NCI-H187 (cell line): ENCODE results near the gene MAST4.
A peak's percentile ranks its signal among the peaks of the same experiment; 100 is the strongest.

ENCODE experiments used
- DNase-seq, 2 experiments: peaks; one replicate each; lab custom pipeline; 2025; lab: John Stamatoyannopoulos, UW

Gene MAST4

DNA sequence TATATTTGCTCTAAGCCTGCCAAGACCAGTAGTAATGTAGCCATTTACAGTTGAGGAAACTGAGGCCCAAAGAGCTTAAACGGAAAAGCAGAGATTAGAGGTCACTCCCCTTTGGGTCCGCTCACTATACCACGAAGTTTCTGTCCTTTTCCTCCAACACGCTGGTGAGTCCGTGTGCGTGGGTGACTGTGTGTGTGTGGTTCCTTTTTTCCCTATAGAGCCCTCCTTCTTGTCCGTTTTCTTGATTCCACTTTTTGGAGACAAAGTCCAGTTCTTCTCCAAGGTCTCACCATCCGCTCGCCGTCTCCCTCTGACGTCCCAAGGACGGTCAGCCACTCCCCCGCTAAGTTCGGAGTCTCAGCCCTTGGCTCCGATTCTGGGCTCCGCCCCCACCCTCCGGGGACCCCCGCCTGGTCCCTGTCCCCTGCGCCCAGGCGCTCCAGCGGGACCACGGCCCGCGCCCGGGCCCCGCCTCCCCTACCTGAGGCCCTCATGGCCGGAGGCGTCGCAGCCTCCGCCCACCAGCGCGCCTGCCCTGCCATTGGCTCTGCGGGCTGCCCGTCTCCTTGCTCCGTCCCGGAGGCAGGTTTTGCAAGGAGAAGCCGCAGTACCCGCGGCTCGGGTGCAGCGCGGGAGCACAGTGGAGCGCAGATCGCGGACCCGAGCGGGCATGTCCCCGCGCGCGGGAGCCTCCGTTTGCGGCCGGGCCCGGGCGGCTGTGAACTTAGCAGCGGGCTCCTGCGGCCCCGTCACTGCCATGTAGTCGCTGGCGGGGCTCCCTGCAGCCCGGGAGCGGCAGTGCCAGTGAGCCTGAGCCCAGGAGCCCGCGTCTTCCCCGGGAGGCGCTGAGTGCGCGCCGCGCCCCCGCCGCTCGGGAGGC, at the start of gene MAST4:
Gene MAST4 (plus strand): TSS at position 638 of the 880 bp plus-strand sequence. CDS start 263 bp downstream, outside the sequence.
- DNase-seq = peak; percentile 78 to 79

DNA sequence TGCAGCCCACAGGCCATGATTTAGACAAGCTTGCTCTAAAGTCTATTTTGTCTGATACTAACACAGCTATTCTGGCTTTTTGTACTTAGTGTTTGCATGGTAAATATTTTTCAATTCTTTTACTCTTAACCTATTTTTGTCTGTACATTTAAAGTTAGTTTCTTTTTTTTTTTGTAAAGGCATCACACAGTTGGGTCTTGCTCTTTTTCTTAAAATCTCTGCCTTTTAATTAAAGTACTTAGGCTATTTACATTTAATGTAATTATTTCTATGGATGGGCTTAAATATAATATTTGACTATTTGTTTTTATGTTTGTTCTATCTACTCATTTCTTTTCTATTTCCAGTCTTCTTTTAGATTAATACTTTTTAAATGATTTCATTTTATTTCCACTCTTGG, 49.7 kb upstream of the MAST4 start:
- no peak for DNase-seq

DNA sequence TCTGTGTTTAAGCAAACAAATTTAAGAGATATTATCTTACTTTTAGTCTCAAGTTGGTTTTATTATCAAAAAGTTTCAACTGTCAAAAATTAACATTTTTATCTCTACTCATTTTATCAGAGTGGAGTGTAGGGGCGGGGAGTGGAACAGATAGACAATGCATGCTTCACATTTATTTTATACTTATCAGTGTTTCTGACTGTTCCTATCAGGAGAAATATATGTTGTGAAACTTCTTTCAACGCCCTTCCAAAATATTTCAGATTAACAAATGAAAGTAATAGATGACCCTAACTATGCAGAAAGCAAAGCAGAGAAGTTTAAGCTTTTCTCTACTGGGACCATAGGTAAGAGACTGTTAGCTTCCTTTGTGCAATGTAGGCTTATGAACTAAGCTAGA, 44.9 kb upstream of the MAST4 start:
- DNase-seq = no peak

DNA sequence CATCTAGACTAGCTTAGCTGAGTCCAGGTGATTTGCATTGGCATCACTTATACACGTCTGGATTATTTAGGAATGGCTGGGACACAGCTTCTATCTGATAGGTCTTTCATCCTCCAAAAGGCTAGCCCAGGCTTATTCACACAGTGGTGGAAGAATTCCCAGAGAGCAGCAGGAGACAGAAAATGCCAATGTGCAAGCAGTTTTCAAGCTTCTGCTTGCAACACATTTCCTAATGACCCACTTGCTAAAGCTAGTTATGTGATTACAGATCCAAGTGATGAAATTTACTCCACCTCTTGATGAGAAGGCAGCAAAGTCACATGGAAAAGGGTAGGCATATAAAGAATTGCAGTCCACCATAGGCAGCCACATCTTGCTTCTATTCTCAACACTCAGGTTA, 44.2 kb upstream of the MAST4 start:
- DNase-seq = no peak

DNA sequence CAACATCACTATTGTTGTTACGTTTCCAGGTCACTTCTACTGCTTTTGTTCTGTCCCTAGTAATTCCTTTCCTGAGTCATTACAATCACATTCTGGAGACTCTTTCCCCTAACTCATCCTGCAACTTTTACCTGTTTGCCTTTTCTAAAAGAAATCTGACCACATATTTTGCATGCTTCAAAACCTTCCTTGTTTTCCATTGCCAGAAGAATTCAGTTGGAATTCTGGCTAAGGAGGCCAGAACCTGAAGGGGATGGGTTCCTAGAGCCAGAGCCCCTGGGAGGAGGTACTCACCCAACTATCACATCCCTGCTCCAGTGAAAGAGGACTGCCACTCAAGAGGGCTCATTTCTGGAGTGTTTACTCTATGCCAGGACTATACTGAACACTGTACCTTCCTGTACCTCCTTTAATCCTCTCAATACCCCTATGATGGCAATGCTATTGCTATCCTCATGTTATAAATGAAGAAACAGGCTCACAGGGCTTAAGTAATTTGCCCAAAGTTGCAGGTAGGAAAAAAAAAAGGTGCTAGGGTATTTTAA, 42.8 kb upstream of the MAST4 start:
- no peak for DNase-seq

DNA sequence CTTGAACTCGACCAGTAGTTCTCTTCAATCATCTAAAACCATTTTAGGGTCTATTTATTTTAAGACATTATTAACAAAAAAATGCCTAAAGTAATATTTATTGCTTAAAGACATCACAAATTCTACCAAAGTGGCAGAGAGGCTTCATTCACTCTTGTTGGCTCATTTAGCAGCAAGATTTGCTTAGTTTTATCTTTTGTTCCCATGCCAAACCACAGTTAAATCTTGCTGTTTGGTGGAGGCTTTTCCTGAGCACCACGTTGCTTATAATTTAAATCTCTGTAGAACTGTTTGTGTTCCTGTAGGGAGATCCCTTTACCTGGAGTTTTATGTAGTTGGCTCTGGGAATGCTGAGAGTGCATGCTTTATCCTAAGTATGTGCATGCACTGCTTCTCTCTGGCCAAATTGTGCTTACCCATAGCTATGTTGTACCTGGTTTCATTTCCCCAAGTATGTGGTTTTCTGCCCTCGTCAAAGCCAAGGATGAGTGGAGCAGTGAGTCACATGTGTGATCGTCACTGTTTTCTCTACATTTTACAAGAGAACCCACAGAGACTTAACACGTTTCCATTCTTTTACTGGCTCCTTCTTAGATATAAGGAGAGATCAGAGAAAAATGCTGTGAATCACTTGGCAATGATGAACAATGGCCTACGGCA, 42.1 kb upstream of the MAST4 start:
- DNase-seq = no peak

DNA sequence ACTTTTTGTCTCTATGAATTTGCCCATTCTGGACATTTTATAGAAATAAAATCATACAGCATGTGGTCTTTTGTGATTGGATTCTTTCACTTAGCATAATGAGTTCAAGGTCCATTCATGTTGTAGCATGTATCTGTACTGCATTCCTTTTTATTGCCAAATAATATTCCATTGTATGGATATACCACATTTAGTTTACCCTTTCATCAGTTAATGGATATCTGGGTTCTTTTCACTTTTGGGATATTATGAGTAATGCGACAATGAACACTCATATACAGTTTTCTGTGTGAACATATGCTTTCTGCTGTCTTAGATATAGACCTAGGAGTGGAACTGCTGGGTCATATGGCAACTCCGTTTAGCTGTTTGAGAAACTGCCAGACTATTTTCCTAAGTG, 41.3 kb upstream of the MAST4 start:
- no peak for DNase-seq

DNA sequence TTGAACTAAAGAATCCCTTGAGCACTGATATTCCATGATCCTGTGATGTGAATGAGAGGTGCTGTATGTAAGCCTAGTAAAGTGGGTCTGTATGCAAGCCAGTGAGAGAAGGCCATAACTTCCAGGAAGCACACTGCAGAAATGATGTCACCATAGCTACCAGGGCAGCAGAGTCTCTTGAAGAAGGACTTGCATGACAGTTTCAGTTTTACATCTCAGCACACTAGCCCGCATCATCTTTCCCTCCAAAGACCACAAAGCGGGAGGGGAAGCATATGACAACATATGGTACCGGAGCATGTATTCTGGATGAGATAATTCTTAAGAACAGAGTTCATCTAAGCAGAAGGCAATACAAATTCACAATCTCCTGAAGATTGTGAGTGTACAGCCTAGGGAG, 37.6 kb upstream of the MAST4 start:
- DNase-seq = no peak

DNA sequence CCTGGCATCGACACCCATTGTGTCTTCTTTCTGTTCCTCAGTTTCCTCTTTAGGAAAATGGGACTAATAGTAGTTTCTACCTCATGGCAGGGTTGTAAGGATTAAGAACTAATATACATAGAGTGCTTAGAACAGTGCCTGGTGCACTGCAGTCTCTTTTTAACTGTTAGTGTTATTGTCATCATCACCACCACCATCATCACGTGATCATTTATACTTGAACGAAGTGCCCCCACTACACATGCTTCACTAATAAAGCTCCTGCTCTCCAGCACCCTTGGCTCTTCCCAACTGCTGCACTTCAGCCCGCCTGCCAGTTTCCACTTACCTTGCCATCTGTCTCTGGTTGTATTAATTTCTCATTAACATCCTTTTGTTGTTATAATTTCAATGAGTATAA, 35.8 kb upstream of the MAST4 start:
- DNase-seq = no peak

DNA sequence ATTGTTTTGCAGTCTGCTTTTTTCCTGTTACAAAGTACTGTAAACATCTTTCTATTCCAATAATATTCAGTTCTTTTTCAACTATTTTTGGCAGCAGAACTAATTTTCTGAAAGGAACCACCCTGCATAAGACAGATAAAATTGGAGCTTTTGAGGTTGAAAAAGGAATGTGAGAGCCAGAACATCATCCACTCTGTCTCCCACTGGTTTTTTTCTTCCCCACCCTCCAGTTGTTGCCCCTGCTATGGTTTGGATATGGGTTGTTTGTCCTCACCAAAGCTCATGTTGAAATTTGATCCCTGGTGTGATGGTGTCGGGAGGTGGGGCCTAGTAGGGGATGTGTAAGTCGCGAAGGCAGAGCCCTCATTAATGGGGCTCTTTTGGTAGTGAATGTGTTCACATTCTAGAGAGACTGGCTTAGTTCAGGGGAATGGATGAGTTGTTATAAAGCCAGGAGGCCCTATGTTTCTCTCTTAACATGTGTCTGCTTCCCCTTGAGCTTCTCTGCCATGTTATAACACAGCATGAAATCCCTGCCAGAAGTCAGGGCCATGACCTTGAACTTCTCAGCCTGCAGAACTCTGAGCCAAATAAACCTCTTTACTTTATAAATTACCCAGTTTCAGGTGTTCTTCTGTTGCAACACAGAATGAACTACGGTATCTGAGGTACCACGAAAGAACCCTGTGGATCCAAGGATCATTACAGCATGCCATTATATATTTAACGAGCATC, 34.8 kb upstream of the MAST4 start:
- no peak for DNase-seq

DNA sequence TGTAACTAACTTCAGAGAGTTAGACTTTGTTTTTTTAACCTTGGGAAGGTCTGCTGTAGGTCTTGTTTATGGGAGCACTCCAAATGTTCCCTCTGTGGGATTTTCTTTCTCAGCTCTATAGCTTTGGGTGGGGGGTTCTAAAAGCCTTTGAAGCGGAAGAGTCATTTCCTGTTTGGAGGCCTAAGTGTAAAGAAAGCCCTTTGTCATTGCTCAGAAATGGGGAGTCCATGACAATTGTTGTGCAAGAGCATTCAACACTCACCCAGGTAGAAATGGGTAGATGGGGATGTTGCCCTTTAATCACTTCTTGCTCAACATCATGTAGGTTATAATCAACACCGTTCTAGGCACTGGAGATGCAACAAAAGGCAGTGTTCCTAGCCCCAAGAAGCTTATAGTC, 30.3 kb upstream of the MAST4 start:
- no peak for DNase-seq

DNA sequence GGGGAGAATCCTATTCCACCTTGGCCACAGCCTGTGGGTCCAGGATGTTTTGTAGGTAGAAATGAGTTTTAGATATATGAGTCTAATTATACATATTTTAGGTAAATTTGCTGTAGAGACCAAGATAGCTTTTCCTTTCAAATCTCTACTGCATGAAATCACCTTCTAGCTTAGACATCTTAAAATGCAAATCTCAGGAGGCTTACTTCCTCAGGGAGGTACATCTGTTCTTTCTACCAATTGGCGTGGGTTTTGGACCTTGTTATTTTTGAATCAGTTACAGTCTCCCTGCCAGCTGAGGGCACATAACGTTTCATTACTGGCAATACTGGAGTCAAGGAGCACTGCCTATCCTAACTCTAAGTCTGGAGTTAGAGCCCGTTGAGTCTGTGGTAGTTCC, 28.7 kb upstream of the MAST4 start:
- no peak for DNase-seq

DNA sequence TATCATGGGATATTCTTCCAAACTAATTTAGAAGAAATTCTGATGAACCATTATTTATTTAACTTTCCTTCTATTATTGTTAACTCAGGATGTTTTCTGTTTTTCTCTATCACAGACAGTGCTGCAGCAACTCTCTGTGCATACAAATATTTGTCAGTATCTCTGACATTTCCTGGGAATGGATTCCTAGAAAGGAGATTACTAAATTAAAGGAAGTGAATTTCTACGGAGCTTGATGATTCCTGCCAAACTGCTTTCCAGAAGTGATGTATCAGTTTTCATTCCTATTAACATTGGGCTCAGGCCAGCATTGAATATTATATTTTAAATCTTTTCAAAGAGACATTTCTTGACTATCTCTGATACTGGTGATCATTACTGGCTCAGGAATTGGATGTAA, 26.0 kb upstream of the MAST4 start:
- DNase-seq = no peak

DNA sequence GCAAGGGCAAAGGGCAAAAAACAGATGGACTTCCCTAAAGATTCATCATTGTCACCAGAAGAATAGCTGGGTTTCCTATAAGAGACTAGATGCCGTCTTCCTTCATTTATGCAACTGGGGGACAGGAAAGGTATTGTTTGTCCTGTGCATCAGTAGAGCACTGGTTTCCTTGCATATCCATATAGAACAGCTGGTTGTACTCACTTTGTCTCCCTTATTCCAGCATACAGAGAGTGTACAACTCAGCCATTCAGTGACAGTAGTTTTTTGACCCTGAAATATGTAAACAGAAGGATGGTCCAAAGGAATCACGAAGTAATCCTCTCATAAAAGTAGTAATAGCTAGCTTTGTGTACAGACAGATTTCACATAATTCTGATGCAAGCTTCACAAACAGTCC, 22.5 kb upstream of the MAST4 start:
- no peak for DNase-seq

DNA sequence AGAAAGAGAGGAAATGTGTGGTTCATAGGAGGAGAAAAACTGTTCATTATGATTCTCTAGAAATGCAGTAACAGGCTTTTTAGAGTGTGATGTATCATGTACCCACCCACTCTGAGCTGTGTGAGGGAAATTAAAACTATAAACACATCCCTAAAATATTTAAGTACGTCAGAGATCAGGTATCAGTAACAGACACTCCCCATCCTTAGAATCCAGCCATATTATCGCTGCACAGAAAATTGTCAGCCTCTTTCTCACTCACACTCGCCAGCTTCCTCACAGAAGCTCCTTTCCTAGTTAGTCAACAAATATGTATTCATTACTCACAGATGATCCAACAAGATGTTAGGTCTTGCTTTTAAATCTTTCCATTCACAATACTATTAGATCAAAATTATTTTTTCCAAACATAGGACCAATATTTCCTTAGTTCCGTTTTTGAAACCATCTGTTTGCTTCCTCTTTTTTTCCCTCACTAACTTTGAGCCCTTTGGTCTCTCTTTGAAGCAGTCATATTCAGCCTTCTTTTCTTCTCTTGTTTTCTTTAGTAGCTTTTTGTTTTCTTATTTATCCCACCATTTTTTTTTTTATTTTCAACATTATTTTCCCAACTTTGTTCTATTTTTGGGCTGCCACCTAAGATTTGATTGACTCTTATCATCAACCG, 13.6 kb upstream of the MAST4 start:
- no peak for DNase-seq

DNA sequence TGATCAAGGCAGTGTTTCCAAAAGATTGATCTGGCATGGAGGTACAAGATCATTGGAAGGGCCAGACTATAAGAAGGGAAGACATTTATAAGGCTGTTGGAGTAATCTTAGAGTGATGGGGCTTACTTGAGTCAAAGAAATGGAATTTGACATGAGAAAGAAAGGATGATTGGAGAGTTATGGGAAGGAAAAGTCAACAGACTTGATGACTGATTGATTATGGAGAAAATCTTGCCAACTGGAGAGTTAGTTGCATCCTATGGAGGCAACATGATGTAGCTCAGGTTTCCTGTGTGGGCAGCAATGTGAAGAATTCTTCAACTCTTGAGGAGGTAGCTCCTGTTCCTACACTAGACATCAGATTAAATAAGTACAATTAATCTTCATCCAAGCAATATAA, 10.9 kb upstream of the MAST4 start:
- DNase-seq = no peak

DNA sequence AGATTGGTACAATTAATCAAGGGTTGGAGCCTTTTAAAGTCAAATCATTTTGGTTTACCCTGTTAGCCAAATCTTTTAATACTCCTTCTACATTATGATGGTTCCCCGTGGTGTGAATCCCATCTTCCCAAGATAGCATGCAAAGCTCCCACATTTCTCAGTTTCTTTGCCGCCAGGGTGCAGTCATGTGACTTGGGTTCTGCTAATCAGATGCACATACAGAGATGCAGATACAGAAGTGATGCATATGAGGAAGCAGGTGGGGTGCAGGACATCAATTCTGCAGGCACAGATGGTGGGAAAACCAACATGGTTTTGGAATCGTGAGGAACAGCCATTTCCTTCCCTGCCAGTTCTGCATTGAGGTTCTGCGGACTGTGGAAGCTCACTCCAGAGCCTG, 8.4 kb upstream of the MAST4 start:
- DNase-seq = no peak

DNA sequence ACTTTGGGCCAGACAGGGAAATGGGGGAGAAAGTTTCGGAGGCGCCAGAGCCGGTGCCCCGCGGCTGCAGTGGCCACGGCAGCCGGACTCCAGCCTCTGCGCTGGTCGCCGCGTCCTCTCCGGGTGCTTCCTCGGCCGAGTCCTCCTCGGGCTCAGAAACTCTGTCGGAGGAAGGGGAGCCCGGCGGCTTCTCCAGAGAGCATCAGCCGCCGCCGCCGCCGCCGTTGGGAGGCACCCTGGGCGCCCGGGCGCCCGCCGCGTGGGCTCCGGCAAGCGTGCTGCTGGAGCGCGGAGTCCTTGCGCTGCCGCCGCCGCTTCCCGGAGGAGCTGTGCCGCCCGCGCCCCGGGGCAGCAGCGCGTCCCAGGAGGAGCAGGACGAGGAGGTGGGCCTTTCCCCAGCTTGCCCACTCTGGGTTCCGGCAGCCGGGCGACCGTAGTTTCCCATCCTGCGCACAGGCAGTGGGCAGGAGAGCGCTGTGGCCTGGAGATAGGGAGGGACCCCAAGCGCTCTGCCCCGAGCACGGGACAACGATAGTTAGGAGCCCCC, 516 bp downstream of the MAST4 start:
- DNase-seq = no peak

DNA sequence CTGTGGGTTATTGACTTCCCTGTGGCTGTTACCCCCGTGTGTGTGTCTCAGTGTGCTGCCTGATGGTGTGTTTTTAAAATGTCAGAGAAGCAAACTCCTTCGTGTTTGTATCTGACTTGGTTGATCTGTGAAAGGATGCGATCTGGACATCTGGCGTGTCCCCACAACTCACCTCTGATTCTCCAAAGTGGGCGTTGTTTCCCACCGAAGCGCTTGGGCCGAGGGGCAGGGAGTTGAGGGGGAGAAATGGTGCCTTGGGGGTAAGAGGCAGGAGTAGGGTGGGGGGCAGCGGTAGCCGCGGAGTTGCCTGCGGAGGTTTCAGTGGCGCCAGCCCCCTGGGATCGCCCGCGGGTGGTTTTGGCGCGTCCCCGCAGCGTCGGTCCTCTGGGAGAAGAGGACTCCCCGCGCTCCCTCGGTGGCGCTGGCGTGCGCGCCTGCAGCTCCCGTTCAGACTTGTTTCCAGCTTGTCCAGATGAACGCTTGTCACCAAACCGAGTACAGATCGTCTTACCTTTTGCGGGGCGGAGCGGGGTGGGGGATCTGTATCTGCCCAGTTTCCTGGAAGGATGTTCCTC, 1.1 kb downstream of the MAST4 start:
- no peak for DNase-seq

DNA sequence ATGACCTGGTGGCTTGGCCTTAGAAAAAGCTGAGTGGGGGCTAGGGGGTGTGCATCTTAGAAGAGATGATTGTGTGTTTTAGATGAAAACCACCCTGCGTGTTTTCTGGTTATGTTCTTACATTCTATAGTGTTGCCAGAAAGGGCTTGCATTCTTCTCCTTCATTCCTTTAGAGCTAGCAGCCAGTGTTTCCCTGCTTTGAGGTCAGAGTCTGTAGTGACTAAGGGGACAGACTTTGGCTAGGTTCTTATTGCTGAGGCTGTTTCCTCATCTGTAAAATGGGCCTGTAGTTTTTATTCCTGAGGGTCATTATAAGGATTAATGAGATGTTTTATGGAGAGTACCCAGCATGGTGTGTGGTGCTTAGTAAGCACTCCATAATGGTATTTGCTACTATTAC, 6.4 kb downstream of the MAST4 start:
- no peak for DNase-seq

DNA sequence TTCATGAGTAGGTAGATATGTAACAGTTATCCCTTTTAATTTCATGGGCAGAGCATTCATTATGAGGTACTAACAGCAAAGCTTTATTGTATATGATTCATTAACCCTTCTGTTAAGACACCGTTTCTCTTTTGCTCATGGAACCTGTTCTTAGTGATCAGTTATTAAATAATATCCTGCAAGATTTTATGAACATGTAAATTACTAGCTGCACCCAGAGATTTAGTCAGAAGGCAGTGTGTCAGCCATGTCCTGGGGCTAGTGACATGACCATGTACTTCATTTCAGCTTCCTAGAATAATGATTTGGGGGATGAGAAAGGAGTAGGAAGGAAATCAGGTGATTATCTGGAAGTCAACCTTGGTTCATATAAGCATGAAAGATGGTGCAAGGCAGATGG, 7.0 kb downstream of the MAST4 start:
- DNase-seq = no peak
